Dermis lymphatic vessel endothelial cell (primary cell): ENCODE measurements around the gene CNPPD1. TPM values are rescaled to one million over a fixed set of nuclear protein-coding genes. Genes with fewer than 3 reads are reported as not detected.

ENCODE experiments used
- total RNA-seq: library from RNA; depleted of rRNA; stranded (reverse); fragments of >200 nt; gene quantifications from 2 replicates; pipeline ENCODE4 v1.2.1, GENCODE V29; 2014

Gene CNPPD1
- total RNA-seq, result 22.7 and 28.3 TPM in 2 replicates

GRCh38 chr2:219176818-219177551 lies at the start of gene CNPPD1:
CNPPD1 (minus strand) TSS chr2:219176925; CDS start chr2:219176828, 97 bp downstream.

DNA sequence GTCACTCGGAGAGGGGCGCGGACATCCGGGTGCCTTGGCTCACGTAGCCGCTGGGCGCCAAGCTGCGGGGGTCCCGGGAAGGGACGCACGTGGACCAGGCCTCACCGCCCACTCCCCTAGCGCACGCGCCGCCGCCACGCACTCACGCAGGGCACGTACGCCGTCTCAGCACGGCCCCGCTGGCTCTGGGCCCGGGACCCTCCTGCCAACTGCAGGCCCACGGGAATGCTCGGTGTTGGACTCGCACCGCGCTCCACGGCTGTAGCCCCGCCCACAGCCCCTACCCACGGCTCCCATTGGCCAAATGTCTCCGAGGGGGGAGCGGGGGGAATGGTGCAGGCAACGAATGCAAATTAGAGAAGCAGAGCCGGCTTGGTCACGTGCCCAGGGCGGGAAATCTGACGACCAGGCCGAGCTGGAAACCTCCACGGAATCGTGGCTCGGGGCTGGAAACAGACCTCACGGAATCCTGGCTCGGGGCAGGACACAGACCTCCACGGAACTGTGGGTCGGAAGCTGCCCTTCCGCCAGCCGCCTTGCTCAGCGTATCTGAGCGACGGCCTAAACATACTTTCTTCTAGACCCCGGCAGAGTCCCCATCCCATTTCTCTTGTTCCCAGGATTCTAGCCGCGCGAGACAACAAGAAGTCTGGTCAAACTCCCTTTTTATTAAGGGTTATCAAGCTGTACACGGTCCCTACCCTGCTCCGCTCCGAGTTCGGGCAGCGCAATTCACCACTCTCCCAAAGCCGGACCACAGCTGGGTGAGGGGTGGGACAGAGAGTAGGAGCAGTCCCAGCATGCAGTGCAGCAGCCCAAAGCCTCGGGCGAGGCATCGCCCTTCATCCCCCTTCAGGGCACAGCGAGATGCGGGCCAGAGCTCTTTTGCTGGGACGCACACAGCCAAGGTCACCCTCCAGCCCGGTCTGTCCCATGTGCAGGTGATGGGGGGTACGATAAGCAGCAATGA lies 42.3 kb upstream of the CNPPD1 start, which contains the start of gene ABCB6:
ABCB6 (minus strand) TSS at position 227 of the 970 bp plus-strand sequence. CDS start 285 bp downstream, outside the sequence.

DNA sequence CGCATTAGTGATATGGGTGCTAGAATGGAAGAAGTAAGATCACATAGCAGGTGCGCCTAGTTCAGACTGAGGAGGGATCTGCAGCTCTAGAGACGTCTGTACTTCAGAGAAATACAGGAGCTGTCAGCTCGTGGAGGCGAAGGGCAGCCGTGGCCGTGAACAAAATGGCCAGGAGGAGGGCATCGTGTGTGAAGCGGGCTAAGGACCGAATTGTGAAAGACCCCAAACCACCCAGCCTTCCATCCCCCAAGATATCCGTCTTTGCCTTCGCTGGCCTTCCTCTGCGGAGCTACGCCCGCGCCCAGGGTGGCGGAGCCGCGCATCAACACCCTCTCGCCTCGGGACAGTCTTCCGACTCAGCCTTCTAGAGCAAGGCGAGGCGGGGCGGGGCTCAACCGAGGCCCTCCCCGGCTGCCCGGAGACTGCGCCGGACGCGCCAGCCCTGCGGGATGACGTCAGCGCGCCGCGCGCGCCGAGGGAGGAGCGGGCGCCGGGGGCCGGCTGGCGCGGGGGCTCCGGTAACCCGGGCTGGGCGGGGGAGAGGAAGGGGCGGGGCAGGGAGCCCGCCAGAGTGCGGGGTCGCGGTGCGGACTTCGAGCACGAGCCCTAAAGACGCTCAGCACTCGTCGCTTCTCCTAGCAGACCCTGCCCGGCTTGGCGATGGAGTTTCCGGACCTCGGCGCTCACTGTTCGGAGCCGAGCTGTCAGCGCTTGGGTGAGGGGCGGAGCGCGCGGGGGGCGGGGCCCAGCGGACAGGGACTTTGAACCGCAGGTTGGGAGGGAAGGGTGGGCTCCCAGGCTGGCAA lies 29.8 kb upstream of the CNPPD1 start, which contains the start of gene ZFAND2B:
ZFAND2B (plus strand) TSS at position 455 of the 806 bp plus-strand sequence; CDS start at position 661, 206 bp downstream.

GRCh38 chr2:219177552-219178376 lies 1.0 kb upstream of the CNPPD1 start, which contains the start of gene RETREG2:
RETREG2 (plus strand) TSS chr2:219178275; CDS start chr2:219178353, 78 bp downstream.

GRCh38 chr2:219169930-219170654 lies 6.6 kb downstream of the CNPPD1 start, which contains the start of gene SLC23A3:
SLC23A3 (minus strand) TSS chr2:219170029; CDS start chr2:219169984, 45 bp downstream.

DNA sequence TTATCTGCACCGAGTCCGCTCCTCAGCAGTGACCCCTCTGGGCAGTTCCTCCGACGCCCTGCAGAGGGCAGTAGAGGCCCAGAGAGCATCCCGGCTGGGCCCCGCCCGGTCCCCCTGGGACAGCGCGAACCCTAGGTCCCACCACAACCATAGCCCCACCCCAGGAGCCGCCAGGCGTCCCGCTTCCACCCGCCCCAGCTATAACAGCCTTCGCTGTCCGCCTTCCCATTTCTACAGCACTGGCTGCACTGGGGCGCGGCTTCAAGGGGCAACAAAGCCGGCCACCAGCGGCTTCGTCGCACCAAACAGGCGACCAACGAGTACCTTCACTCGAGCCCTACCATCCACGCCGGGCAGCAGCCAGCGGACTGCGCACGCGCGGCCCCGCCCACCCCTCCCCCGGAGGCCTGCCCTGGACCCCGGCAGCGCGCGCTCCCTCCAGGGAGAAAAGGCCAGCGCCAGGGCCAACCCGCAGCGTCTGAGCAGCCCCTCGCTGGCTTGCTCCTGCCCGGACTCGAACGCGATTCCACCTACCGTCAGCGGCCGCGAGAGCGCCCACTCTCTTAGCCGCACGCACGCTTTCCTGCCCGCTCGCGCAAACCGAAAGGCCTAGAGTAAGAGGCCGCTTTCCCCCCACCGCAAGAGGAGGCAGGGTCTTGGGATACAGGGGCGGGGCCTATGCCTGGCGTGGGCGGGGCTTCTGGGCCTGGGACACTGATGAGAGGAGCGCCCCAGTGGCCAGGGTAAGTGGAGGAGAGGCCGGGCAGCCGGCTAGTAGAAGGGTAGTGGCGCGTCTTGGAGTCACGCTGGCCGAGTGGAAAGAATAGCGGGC lies 16.3 kb downstream of the CNPPD1 start, which contains the start of gene NHEJ1:
NHEJ1 (minus strand) TSS at position 630 of the 832 bp plus-strand sequence. CDS start 2,453 bp downstream, outside the sequence.

Other genes starting within 250 kb of the CNPPD1 start
- gene CDK5R2, start 217.3 kb downstream of the CNPPD1 start, total RNA-seq, result not detected in 2 replicates
- not detected in 2 replicates for gene FEV, start 191.7 kb downstream of the CNPPD1 start, total RNA-seq
- not detected in 2 replicates for gene CRYBA2, start 183.5 kb downstream of the CNPPD1 start, total RNA-seq
- not detected in 2 replicates for gene CFAP65, start 135.4 kb downstream of the CNPPD1 start, total RNA-seq
- under 0.01 and 0.09 TPM in 2 replicates for gene IHH, start 116.0 kb downstream of the CNPPD1 start, total RNA-seq
- gene NHEJ1, start 16.1 kb downstream of the CNPPD1 start, total RNA-seq, result 17.4 and 18.0 TPM in 2 replicates
- 0.54 and 1.2 TPM in 2 replicates for gene SLC23A3, start 6.9 kb downstream of the CNPPD1 start, total RNA-seq
- 65.0 and 65.4 TPM in 2 replicates for gene RETREG2, start 1.4 kb upstream of the CNPPD1 start, total RNA-seq
- gene ZFAND2B, start 29.9 kb upstream of the CNPPD1 start, total RNA-seq, result 19.2 and 30.6 TPM in 2 replicates
- gene ABCB6, start 42.0 kb upstream of the CNPPD1 start, total RNA-seq, result 18.7 and 25.5 TPM in 2 replicates
- 41.2 and 43.8 TPM in 2 replicates for gene ATG9A, start 52.7 kb upstream of the CNPPD1 start, total RNA-seq
- 20.5 and 22.2 TPM in 2 replicates for gene ANKZF1, start 52.9 kb upstream of the CNPPD1 start, total RNA-seq
- 3.0 and 4.1 TPM in 2 replicates for gene GLB1L, start 68.5 kb upstream of the CNPPD1 start, total RNA-seq
- 17.7 and 20.8 TPM in 2 replicates for gene STK16, start 68.6 kb upstream of the CNPPD1 start, total RNA-seq
- not detected in 2 replicates for gene TUBA4B, start 76.3 kb upstream of the CNPPD1 start, total RNA-seq
- 10.2 and 11.3 TPM in 2 replicates for gene TUBA4A, start 77.0 kb upstream of the CNPPD1 start, total RNA-seq
- gene DNAJB2, start 102.4 kb upstream of the CNPPD1 start, total RNA-seq, result 20.8 and 21.1 TPM in 2 replicates
- gene PTPRN, start 132.5 kb upstream of the CNPPD1 start, total RNA-seq, result not detected in 2 replicates
- not detected in 2 replicates for gene RESP18, start 155.8 kb upstream of the CNPPD1 start, total RNA-seq
- 58.8 and 67.3 TPM in 2 replicates for gene DNPEP, start 211.0 kb upstream of the CNPPD1 start, total RNA-seq
- gene DES, start 241.5 kb upstream of the CNPPD1 start, total RNA-seq, result not detected in 2 replicates